Hepatocyte (in vitro differentiated cells): ENCODE measurements around the gene TTLL5.

ENCODE experiments used
- EZH2 ChIP-seq: fragments of 200-600 bp; sonication (generic); IDR thresholded peaks from 2 replicates; pipeline ENCODE4 v1.6.1; 2016; ENCODE audit warnings: antibody characterized with exemption, mild to moderate bottlenecking, borderline replicate concordance
- TF ChIP-seq, protein P1 (sequence below): fragments of 200-600 bp; sonication (generic); IDR thresholded peaks from 2 replicates; pipeline ENCODE4 v1.5.1; 2016; ENCODE audit warnings: antibody characterized with exemption, mild to moderate bottlenecking; ENCODE audit not compliant: poor library complexity

DNA sequence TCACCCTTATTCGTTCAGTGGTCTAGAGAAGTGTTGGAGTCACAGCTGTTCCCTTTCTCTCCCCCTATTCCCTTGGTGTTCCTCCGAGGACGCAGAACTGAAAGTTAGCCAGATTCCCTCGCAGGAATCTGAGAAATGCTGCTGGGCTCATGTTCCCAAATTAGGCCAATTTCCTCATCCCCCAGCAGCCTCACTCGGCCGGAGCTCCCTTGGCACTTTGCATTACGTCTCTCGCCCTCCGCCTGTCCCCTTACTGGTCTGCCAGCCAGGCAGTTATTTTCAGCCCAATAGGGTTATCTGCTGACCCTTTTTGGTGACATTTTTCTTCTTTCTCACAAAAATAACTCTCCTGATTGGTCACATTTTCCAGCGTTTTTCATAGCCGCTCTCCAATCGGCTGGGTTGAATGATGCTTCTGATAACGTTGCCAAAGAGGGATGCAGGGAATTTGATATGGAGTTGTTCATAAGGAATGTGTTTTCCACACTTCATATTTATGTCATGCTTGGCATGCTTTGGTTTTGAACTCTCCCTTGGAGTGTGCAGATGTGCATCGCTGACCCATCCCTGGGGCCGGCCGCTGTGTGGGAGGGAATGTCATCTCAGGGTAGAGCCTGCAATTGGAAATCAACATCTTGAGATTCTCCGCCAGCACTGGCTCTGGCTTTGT is 334.5 kb downstream of the TTLL5 start:
- TF ChIP-seq, protein P1, sequence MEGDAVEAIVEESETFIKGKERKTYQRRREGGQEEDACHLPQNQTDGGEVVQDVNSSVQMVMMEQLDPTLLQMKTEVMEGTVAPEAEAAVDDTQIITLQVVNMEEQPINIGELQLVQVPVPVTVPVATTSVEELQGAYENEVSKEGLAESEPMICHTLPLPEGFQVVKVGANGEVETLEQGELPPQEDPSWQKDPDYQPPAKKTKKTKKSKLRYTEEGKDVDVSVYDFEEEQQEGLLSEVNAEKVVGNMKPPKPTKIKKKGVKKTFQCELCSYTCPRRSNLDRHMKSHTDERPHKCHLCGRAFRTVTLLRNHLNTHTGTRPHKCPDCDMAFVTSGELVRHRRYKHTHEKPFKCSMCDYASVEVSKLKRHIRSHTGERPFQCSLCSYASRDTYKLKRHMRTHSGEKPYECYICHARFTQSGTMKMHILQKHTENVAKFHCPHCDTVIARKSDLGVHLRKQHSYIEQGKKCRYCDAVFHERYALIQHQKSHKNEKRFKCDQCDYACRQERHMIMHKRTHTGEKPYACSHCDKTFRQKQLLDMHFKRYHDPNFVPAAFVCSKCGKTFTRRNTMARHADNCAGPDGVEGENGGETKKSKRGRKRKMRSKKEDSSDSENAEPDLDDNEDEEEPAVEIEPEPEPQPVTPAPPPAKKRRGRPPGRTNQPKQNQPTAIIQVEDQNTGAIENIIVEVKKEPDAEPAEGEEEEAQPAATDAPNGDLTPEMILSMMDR, result no peak
- TF ChIP-seq EZH2, result no peak
